ENCODE data around the gene GRK7. TPM values are rescaled to one million over a fixed set of nuclear protein-coding genes. Genes with fewer than 3 reads are reported as not detected.

Gene GRK7
- total RNA-seq, 4 donors from 2014 or later, result not detected

- H3K4me1 ChIP-seq, result peaks cover 9 to 10% of the 10 kb centered on the region in 2 donors
- no peaks in the 10 kb centered on the region for H3K36me3 ChIP-seq
- no peak overlapping the region for H3K27ac ChIP-seq
- no peak for DNase-seq
- H3K9me3 ChIP-seq, result no peaks in the 10 kb centered on the region
- no peak overlapping the region for H3K4me3 ChIP-seq (replicated peaks in 1 of 3)
- H3K27me3 ChIP-seq, result no peaks in the 10 kb centered on the region
- TF ChIP-seq POLR2A (IDR thresholded peaks at IDR 0.05) (no peak), CTCF (IDR thresholded peaks at IDR 0.05) (no peak)
- intact Hi-C loops (cut with DNase I), result loop anchor here (5.0 to 10.0 kb wide), 2 partner anchors 142 to 180 kb away; partner anchors contain the start of gene ATP1B3
These were observed 28.0 kb upstream of the GRK7 start for GRCh38 chr3:141735176-141735575.

- Histone ChIP-seq H3K4me3 (replicated peaks in 1 of 3) (no peak overlapping the region), H3K27me3 (no peaks in the 10 kb centered on the region), H3K27ac (no peak overlapping the region), H3K4me1 (peaks cover 14 to 17% of the 10 kb centered on the region in 2 donors), H3K9me3 (no peaks in the 10 kb centered on the region), H3K36me3 (no peaks in the 10 kb centered on the region)
- 88 to 89% methylated on average over 7 of the region's 7 CpGs for WGBS, 2 donors
- no peak for TF ChIP-seq POLR2A (IDR thresholded peaks at IDR 0.05)
- TF ChIP-seq CTCF (IDR thresholded peaks at IDR 0.05), result no peak
- intact Hi-C loops (cut with DNase I), result loop anchor here (5.0 to 10.0 kb wide), 2 partner anchors 141 to 179 kb away; partner anchors contain the start of gene ATP1B3
- no peak for DNase-seq
These were observed 27.3 kb upstream of the GRK7 start for GRCh38 chr3:141735770-141736465.

GRCh38 chr3:141737093-141737492 lies 26.1 kb upstream of the GRK7 start:
- H3K4me1 ChIP-seq, result peaks cover 20 to 24% of the 10 kb centered on the region in 2 donors
- H3K27me3 ChIP-seq, result no peaks in the 10 kb centered on the region
- intact Hi-C loops (cut with DNase I), result loop anchor here (5.0 to 10.0 kb wide), 2 partner anchors 140 to 178 kb away; partner anchors contain the start of gene ATP1B3
- no peak for TF ChIP-seq CTCF (IDR thresholded peaks at IDR 0.05)
- TF ChIP-seq POLR2A (IDR thresholded peaks at IDR 0.05), result no peak
- H3K9me3 ChIP-seq, result no peaks in the 10 kb centered on the region
- H3K4me3 ChIP-seq (replicated peaks in 1 of 3), result no peak overlapping the region
- 83 to 87% methylated on average over 10 of the region's 10 CpGs for WGBS, 2 donors
- no peaks in the 10 kb centered on the region for H3K36me3 ChIP-seq
- H3K27ac ChIP-seq, result no peak overlapping the region
- DNase-seq, result no peak

- intact Hi-C loops (cut with DNase I), result loop anchor here (5.0 to 10.0 kb wide), 2 partner anchors 140 to 177 kb away; partner anchors contain the start of gene ATP1B3
- no peak for TF ChIP-seq CTCF (IDR thresholded peaks at IDR 0.05)
- TF ChIP-seq POLR2A (IDR thresholded peaks at IDR 0.05), result no peak
- no peaks in the 10 kb centered on the region for H3K27me3 ChIP-seq
- peak overlapping the region in 1 of 3 donors; percentile 92 for H3K4me3 ChIP-seq (replicated peaks in 1 of 3)
- no peak for DNase-seq
- peaks cover 20 to 24% of the 10 kb centered on the region in 2 donors for H3K4me1 ChIP-seq
- H3K9me3 ChIP-seq, result no peaks in the 10 kb centered on the region
- H3K36me3 ChIP-seq, result no peaks in the 10 kb centered on the region
- WGBS, 2 donors, result 1 to 3% methylated on average over 3 of the region's 3 CpGs
- peak overlapping the region; percentile 96 to 97 (median 97) for H3K27ac ChIP-seq
These were observed 25.6 kb upstream of the GRK7 start for GRCh38 chr3:141737678-141738021.
